RKO (cell line): ENCODE results near the gene TEX14.
A peak's percentile ranks its signal among the peaks of the same experiment; 100 is the strongest.

Experiments used
- DNase-seq: peaks from one replicate; pipeline ENCODE4 v3.0.0-alpha.2; 2016; ENCODE audit warnings: low spot score

The TEX14 gene

DNA sequence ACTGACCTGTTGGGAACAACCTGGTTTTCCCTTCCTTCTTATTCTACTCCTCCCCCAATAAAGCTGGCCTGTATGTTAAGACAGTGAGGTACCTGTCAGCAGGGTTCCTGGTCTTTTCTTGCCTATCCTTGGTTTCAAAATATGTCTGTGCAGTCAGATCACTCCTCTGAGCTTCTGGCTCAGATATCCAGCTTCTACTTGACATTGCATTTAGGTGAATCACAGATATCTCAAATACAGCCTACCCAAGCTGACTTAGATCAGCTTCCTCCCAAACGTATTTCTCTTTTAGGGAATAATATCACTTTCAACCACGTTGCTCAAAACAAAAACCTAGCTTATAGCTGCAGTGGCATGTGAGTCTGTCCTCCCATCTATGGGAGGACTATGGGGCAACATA, 48.7 kb downstream of the TEX14 start:
- peak; percentile 25 for DNase-seq

DNA sequence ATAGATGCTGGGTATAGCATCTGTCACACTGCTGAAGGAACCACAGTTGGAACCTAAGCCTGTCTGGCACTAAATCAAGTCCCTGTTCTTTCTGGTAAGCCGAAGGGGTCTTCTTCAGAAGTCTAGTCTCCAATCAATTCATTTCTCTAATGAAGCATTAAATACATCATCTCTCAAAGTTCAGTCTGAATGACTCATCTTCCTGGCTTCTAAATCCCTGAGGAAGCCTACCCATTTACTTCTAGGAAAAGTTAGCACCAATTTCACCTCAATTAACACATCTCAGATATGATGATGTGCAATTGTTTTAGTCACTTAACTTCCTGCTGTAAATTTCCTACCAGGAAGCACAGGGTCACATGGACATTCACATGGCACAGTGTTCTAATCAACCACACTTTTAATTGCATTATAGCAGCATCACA, 49.9 kb downstream of the TEX14 start:
- DNase-seq = peak; percentile 50

DNA sequence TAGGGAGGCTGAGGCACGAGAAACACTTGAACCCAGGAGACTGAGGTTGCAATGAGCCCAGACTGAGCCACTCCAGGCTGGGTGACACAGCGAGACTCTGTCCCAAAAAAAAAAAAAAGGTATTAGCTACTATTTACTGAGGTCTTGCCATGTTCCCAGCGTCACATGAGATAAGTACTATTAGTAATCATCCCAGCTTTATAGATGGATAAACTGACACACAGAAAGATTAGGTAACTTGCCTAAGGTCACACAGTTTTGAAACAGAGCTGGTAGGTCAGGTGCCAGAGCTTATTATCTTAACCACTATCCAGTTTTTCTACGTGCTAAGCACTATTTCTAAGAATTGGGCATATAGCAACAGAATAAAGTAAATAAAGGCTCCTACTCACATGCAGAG, 51.6 kb downstream of the TEX14 start:
- DNase-seq = no peak

DNA sequence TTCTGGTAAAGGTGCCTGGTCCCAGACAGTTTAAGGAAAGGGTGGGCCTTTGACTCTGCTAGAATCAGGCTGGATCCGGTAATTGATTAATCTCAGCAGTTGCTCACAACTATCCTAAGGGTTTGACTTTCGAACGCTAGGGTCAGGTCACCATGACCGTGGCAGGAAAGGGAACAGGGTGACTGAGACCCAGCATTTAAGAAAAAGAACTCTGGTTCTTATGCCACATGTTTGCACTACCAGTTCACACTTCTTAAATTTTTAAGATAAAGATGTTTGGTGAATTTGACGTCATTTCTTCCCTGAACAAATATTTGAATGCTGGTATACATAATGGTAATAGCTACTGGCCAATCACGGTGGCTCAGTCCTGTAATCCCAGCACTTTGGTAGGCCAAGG, 52.2 kb downstream of the TEX14 start:
- no peak for DNase-seq

- DNase-seq = no peak
These were observed 54.8 kb downstream of the TEX14 start for GRCh38 chr17:58637011-58637570.

DNA sequence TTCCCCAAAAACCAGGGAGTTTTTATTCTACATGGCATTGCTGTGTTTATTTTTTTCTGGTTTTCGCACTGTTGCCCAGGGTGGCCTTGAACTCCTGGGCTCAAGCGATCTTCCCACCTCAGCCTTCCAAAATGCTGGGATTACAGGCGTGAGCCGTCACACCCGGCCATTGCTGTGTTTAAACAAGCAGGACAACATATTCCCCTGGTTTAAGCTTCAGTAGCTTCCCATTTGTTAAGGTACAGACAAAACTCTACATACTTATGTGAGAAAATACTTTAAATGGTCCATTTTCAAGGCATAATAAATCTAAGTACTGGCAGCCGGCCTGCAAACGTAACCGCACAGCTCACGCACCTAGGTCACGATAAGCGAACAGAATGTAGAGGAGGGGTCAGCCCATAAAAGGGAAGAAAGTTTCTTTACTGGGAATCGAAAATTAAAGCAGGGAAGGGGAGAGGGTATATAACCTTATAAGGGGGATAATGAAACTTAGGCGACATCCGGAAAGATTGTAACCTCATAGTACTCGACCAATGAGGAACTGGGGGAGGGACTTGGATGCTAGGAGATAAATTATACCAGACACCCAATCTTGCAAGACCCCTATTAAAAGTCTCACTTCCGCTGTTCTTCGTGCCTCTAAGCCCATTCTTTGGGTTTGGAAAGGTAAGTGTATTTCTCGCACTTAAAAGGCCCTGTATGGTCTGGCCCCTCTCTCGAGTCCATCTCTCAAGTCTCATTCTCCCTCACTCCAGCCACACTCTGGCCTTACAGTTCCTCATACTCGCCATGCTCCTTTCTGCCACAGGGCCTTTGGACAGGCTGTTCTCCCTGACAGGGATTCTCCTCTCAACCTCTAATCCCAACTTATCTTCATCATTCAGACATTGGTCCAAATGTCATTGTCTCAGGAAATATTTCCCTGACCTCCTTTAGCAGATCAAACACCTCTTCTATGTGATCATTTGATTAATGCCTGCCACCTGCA, 59.2 kb downstream of the TEX14 start:
- no peak for DNase-seq

DNA sequence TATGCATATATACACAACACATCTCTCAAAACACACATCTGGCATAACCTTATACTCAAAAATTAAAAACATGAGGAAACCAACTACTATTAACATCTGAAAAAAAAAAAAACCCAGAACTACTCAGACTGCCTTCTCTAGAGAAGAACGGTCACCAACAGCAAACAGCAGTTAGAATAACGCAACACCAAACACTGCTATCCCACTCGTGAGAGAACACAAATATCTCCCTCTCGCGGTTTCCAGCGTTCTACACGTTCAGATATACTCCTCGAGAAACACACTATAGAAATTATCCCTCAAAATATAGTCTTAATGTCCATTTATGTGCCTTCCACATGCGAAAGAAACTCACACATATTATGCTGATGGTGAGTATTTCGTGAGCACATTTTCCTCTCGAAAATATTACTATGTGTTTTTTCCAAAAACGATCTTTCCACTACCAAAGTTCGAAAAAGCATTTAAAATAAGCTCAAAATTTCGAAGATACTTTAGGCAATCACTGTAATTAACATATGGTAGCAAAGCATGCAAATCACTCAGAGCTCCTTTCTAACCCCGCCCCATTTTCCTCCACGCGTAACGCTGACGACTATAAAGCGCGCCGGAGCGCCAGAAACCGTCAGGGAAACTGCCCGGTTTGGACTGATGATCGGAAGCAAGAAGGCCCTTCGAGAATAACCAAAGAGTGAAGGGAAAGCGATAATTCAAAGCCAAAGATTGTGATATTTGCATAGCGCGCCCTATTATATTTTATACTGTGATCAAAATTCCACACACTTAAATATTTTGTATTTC, 60.1 kb downstream of the TEX14 start:
- peak; percentile 97 for DNase-seq

GRCh38 chr17:58630883-58631522, 60.8 kb downstream of the TEX14 start:
- no peak for DNase-seq

DNA sequence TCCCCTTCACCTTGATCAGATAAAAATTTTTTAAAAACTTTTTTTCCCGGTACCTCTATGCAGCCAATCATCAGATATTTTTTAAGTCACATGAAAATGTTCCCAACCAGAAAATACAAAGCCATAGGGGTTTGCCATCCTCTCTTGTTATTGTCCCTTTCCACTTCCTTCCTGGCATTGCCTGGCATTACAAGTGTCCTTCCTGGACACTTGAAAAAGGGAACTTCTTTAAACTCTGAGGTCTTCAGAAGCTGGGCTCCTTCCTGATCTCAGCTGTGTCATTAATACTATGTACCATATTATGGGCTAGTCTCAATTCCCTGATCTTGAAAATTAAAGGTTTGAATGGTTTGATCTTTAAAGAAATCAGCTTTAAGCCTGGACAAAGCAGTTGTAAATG, 64.9 kb downstream of the TEX14 start:
- DNase-seq = no peak

DNA sequence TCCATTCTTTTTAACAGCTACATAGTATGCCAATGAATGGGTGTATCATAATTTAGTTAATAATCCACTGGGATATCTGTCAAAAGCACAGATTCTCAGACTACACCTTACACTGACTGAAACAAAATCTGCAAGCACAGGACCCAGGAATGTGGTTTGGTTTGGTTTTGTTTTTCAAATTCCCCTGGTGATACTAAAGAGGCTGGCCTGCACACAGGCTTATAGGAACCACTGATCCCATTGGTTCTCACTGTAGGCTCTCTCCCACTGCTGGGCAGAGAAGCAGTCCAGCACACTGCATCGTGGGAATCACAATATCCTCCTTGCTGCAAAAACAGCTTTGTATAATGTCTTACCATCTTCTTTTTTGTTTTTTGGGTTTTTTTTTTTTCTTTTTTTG, 67.1 kb downstream of the TEX14 start:
- no peak for DNase-seq

DNA sequence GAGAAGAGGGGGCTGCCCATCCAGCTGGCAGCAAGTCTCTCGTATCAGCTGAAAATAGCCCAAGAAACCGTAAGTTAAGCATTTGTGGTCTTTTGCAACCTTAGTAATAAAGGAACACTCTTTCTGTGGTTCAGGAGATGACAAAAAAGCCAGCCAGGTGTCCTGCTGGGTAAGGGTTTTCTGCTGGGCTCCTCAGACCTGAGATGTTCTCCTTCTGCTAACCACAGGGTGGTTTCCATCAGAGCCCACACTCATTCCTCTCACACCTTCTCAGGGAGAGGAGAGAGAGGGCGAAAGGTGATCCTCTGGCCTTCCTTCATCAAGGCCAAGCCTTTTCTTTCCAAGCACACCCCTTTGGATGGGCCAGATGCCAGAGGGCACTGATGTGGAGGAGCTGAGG, 70.7 kb downstream of the TEX14 start:
- no peak for DNase-seq

DNA sequence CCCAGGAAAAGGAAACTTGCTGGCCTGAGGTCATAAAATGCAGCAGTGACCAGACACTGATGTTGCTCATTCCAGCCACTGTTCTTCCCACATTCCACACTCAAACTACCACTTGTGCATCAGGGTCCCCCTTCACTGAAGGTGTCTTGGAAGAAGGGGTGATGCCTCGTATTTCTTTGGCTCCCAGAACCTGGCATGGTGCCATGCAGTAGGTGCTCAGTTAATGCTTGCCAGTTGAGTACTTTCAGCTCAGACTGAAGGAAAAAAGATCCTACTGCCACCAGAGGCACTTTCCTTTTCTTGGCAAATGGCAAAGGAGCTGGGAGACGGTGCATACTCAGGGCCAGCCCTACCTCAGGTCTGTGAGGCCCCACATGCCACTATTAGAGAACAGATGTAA, 73.5 kb downstream of the TEX14 start:
- no peak for DNase-seq

DNA sequence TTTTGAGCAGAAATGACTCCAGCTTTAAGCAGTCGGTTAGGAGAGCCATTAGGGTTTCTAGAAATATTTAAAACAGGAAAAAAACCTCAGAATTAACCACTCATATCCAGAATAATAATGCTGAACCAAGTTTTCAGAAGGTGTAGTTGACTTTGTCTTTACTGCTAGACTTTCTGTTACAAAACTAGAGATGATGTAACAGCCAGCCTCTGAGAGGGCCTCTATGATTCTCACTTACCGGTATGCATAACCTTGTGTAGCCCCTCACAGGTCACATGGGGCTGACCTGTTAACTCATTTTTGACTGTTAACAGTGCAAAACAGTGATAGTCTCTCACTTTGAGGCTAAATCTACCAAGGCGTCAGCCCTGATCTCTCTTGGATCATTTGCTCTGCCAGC, 74.3 kb downstream of the TEX14 start:
- DNase-seq = no peak

DNA sequence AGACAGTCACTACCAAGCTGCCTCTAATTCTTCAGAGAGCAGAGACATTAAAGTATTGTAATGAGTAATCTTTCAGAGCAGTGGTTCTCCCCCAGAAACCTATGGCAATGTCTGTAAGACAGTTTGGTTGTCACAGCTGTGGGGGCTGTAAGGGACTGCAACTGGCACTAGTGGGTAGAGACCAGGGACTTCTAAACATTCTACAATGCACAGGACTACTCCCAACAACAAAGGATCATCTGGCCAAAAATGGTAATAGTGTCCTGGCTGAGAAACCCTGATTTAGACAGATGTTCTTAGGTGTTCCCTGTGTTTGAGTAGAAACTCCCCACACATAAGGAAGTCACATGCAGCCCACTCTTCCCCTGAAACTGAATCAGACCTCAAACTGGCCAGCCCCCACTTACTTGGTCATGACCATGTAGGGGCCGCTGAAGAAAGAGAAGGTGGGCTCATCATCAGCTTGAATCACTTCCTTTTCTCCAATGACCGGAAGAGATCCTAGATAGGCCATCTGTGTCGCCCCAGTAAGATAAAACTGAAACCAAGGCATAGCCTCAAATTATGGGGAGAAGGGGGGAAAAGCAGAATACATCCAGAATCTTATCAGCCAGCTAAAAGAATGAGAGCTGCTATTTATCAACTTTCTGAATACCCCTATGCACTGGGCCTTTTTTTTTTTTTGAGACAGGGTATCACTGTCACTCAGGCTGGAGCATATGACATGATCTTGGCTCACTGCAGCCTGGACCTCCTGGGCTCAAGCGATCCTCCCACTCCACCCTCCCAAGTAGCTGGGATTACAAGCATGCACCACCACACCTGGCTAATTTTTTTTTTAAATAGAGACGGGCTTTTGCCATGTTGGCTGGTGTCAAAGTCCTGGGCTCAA, 75.8 kb downstream of the TEX14 start:
- peak; percentile 58 for DNase-seq

DNA sequence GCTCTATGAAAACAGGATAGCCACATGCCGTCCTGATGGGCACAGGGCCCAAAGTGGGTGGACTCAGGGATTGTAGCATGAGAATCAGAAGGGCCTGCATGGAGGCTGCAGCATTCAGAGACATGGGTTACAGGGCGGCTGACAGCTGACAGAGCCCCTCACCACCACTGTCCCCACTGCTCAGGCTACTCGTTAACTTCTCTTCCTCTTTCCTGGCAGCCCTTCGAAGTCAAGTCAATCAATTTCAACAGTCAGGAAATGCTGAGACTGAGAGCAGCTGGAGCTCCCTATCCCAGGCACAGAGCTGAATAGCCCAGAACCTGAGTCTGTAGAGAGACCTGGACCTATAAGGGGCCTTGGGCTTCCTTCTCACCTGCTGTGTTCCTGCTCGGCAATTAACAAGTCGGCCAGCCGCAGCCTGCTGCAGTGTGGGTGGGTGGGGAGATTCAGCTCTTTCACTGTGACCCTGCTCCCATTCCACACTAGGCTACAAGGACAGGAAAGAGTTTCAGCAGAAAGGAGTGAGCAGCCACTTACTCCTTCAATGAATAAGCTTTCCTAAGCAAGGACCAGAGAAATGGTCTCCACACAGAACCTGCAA, 76.9 kb downstream of the TEX14 start:
- no peak for DNase-seq

DNA sequence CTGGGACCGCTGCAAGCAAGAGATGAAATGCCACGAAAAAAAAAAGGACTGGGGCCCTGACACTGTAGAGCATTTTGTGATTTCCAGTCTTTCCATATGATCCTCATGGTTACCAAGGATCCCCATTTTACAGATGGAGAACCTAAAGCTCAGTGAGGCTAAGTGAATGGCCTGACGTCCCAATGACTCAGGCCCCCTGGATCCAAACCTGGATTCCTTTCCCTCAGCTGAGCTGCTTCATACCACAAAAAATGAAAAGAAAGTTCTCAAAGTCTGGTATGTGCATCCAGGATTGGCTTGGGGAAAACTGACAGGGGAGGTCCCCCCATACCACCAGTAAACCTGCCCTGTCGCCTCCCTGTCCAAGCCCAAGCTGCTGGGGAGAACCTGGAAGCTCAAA, 80.5 kb downstream of the TEX14 start:
- no peak for DNase-seq

- no peak for DNase-seq
These were observed 84.9 kb downstream of the TEX14 start for GRCh38 chr17:58606934-58607333.

DNA sequence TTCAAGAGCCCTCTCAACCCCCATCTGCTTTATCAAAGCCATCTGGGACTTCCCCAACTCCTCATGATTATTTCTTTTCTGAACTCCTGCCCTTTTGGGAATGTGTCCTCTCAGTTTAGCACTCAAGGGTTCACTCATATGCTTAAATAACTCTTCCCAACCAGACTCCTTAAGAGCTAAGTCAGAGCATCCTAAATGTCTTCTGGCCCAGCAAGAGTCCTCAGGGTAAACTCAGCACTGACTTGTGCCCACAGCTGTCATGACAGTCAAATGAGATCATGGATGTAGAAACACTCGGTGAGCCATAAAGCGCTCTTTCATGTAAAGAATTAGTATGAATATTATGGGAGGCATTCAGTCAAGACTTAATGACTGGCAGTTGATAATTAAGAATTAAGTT, 85.9 kb downstream of the TEX14 start:
- peak; percentile 11 for DNase-seq

- DNase-seq = no peak
These were observed 86.4 kb downstream of the TEX14 start for GRCh38 chr17:58605470-58605869.

- no peak for DNase-seq
These were observed 89.9 kb downstream of the TEX14 start for GRCh38 chr17:58601976-58602375.

GRCh38 chr17:58597371-58597770, 94.5 kb downstream of the TEX14 start:
- DNase-seq = no peak
